ENCODE results near the gene MIPOL1. TPM values are rescaled to one million over a fixed set of nuclear protein-coding genes. Genes with fewer than 3 reads are reported as not detected.

MIPOL1 gene
- total RNA-seq, 4 donors from 2014 or later, result 11.4 to 25.7 (median 18.9) TPM

- H3K4me3 ChIP-seq, result no peak overlapping the region
- 73 to 79% methylated on average over 3 of the region's 3 CpGs for WGBS, 2 donors
- no peaks in the 10 kb centered on the region for H3K36me3 ChIP-seq
- no peak for TF ChIP-seq EP300 (IDR thresholded peaks at IDR 0.05)
- TF ChIP-seq POLR2A (IDR thresholded peaks at IDR 0.05), result no peak
- TF ChIP-seq CTCF (IDR thresholded peaks at IDR 0.05), result no peak
- no peak overlapping the region for H3K27ac ChIP-seq
- H3K27me3 ChIP-seq, result no peaks in the 10 kb centered on the region
- no peaks in the 10 kb centered on the region for H3K9me3 ChIP-seq
- no peak for DNase-seq (ENCODE audit: low spot score in 2 of 2)
- no peaks in the 10 kb centered on the region for H3K4me1 ChIP-seq
These were observed 56.7 kb downstream of the MIPOL1 start for GRCh38 chr14:37254411-37254947.

- Histone ChIP-seq H3K27me3 (no peaks in the 10 kb centered on the region), H3K36me3 (no peaks in the 10 kb centered on the region), H3K4me3 (no peak overlapping the region), H3K4me1 (no peaks in the 10 kb centered on the region), H3K9me3 (no peaks in the 10 kb centered on the region), H3K27ac (no peak overlapping the region)
- DNase-seq (ENCODE audit: low spot score in 2 of 2), result no peak
- WGBS, 2 donors, result 61 to 67% methylated on average over 5 of the region's 5 CpGs
- no peak for TF ChIP-seq POLR2A (IDR thresholded peaks at IDR 0.05)
These were observed 59.8 kb downstream of the MIPOL1 start for GRCh38 chr14:37257501-37258070.

- TF ChIP-seq CTCF (IDR thresholded peaks at IDR 0.05) (no peak), POLR2A (IDR thresholded peaks at IDR 0.05) (no peak), EP300 (IDR thresholded peaks at IDR 0.05) (no peak)
- peaks cover 0 to 13% (median 0%) of the 10 kb centered on the region in 3 donors for H3K36me3 ChIP-seq
- DNase-seq (ENCODE audit: low spot score in 2 of 2), result no peak
- H3K9me3 ChIP-seq, result no peaks in the 10 kb centered on the region
- no peak overlapping the region for H3K27ac ChIP-seq
- WGBS, 2 donors, result 58 to 64% methylated on average over 2 of the region's 2 CpGs
- no peak overlapping the region for H3K4me3 ChIP-seq
- H3K27me3 ChIP-seq, result no peaks in the 10 kb centered on the region
- no peaks in the 10 kb centered on the region for H3K4me1 ChIP-seq
These were observed 64.9 kb downstream of the MIPOL1 start for GRCh38 chr14:37262649-37263048.

GRCh38 chr14:37263656-37264236 is 66.0 kb downstream of the MIPOL1 start:
- Histone ChIP-seq H3K27me3 (no peaks in the 10 kb centered on the region), H3K36me3 (peaks cover 0 to 14% (median 0%) of the 10 kb centered on the region in 3 donors), H3K27ac (no peak overlapping the region), H3K4me3 (no peak overlapping the region), H3K9me3 (no peaks in the 10 kb centered on the region), H3K4me1 (no peaks in the 10 kb centered on the region)
- TF ChIP-seq POLR2A (IDR thresholded peaks at IDR 0.05) (no peak), CTCF (IDR thresholded peaks at IDR 0.05) (no peak), EP300 (IDR thresholded peaks at IDR 0.05) (no peak)
- no peak for DNase-seq (ENCODE audit: low spot score in 2 of 2)
- WGBS, 2 donors, result 76% methylated on average over 3 of the region's 3 CpGs

GRCh38 chr14:37268788-37269187 is 71.1 kb downstream of the MIPOL1 start:
- Histone ChIP-seq H3K36me3 (peaks cover 0 to 14% (median 0%) of the 10 kb centered on the region in 3 donors), H3K27ac (no peak overlapping the region), H3K9me3 (no peaks in the 10 kb centered on the region), H3K4me3 (no peak overlapping the region), H3K4me1 (no peaks in the 10 kb centered on the region), H3K27me3 (no peaks in the 10 kb centered on the region)
- no peak for DNase-seq (ENCODE audit: low spot score in 2 of 2)
- no peak for TF ChIP-seq CTCF (IDR thresholded peaks at IDR 0.05)
- no peak for TF ChIP-seq EP300 (IDR thresholded peaks at IDR 0.05)
- no peak for TF ChIP-seq POLR2A (IDR thresholded peaks at IDR 0.05)

All from tibial nerve (tissue), 4 donors.